ENCODE data around the gene PLAAT3.

- TF ChIP-seq POLR2A (IDR thresholded peaks at IDR 0.05) (no peak), CTCF (IDR thresholded peaks at IDR 0.05 in 4 of 5, conservative IDR thresholded peaks at IDR 0.05 in 1 of 5) (no peak)
Observed at GRCh38 chr11:63608353-63609345, 5.6 kb downstream of the PLAAT3 start.
